K562 (cell line): ENCODE measurements around the gene PNISR. TPM values are rescaled to one million over a fixed set of nuclear protein-coding genes. Genes with fewer than 3 reads are reported as not detected.

ENCODE experiments used
- DDX20 ChIP-seq: fragments of 450-650 bp; IDR thresholded peaks from 2 replicates; pipeline ENCODE4 v1.6.1; 2016; ENCODE audit warnings: missing genetic modification characterization, low read depth, mild to moderate bottlenecking, missing compliant biosample characterization, moderate library complexity
- E2F6 ChIP-seq, 2 experiments: IDR thresholded peaks; 2 replicates each; pipeline ENCODE4 v1.6.1; 2011; ENCODE audit warnings: borderline replicate concordance in 1 of 2, control low read depth in 1 of 2, low read depth in 1 of 2, low read length in 1 of 2, mild to moderate bottlenecking in 1 of 2, mixed read lengths in 1 of 2, moderate library complexity in 1 of 2; ENCODE audit not compliant: insufficient read depth in 1 of 2, insufficient read length in 1 of 2, poor library complexity in 1 of 2, severe bottlenecking in 1 of 2; ENCODE audit errors: extremely low read depth in 1 of 2
- ERF ChIP-seq: fragments of 450-650 bp; formaldehyde crosslinking; IDR thresholded peaks from 2 replicates; pipeline ENCODE4 v1.4.0; 2020; ENCODE audit warnings: mild to moderate bottlenecking, mixed read lengths
- HBP1 ChIP-seq: fragments of 450-650 bp; formaldehyde crosslinking; IDR thresholded peaks from 2 replicates; pipeline ENCODE4 v1.4.0; 2022; ENCODE audit warnings: missing genetic modification characterization
- HMGN3 ChIP-seq: IDR thresholded peaks from 2 replicates; pipeline ENCODE4 v1.6.1; 2011; ENCODE audit warnings: borderline replicate concordance, low read depth, mild to moderate bottlenecking, mixed read lengths, low read length; ENCODE audit not compliant: insufficient read length; ENCODE audit errors: extremely low read depth
- JUN ChIP-seq, 2 experiments: sonication (generic) in 1 of 2; formaldehyde crosslinking in 1 of 2; IDR thresholded peaks; 2 replicates each; pipeline versions ENCODE4 v1.6.1 to v1.8.0; 2012 to 2022; ENCODE audit warnings: borderline replicate concordance in 2 of 2, mild to moderate bottlenecking in 2 of 2, improper control_type of control experiment in 1 of 2, low read depth in 1 of 2, low read length in 1 of 2, missing genetic modification reagents in 1 of 2
- KAT8 ChIP-seq: fragments of 450-650 bp; IDR thresholded peaks from 2 replicates; pipeline ENCODE4 v1.6.1; 2016; ENCODE audit warnings: low read depth, mild to moderate bottlenecking
- KLF13 ChIP-seq: fragments of 450-650 bp; IDR thresholded peaks from 2 replicates; pipeline ENCODE4 v1.6.1; 2016; ENCODE audit warnings: missing genetic modification characterization, low read depth, mild to moderate bottlenecking, missing compliant biosample characterization, moderate library complexity, borderline replicate concordance
- MLX ChIP-seq, 2 experiments: fragments of 450-650 bp in 1 of 2; sonication (generic) in 1 of 2; formaldehyde crosslinking; conservative IDR thresholded peaks; 2 replicates each; pipeline versions ENCODE4 v1.4.0 to v1.8.1; 2020 to 2022; ENCODE audit warnings: mild to moderate bottlenecking in 1 of 2, missing genetic modification reagents in 1 of 2
- NEUROD1 ChIP-seq: fragments of 150-350 bp; IDR thresholded peaks from 2 replicates; pipeline ENCODE4 v1.6.1; 2014; ENCODE audit warnings: borderline replicate concordance, low read length, low read depth; ENCODE audit not compliant: partially characterized antibody
- NR2C1 ChIP-seq, 2 experiments: fragments of 450-650 bp; IDR thresholded peaks; 2 replicates each; pipeline ENCODE4 v1.6.1; 2017; ENCODE audit warnings: mild to moderate bottlenecking in 2 of 2, antibody characterized with exemption in 1 of 2, inconsistent platforms in 1 of 2, missing compliant biosample characterization in 1 of 2, missing genetic modification characterization in 1 of 2
- RBFOX2 ChIP-seq: fragments of 200-400 bp; formaldehyde crosslinking; IDR thresholded peaks from 2 replicates; pipeline ENCODE4 v1.6.1; 2017; ENCODE audit warnings: low read depth, mild to moderate bottlenecking, low read length, moderate library complexity
- SIN3B ChIP-seq: fragments of 450-650 bp; IDR thresholded peaks from 2 replicates; pipeline ENCODE4 v1.6.1; 2017; ENCODE audit warnings: low read depth, mild to moderate bottlenecking, moderate library complexity
- ZFP1 ChIP-seq: fragments of 450-650 bp; formaldehyde crosslinking; IDR thresholded peaks from 2 replicates; pipeline ENCODE4 v1.4.0; 2020; ENCODE audit warnings: mild to moderate bottlenecking, mixed read lengths
- ZNF133 ChIP-seq: fragments of 250-450 bp; sonication (Bioruptor Pico); IDR thresholded peaks from 2 replicates; pipeline ENCODE4 v1.4.0; 2020; ENCODE audit warnings: mild to moderate bottlenecking
- ZNF584 ChIP-seq: fragments of 200-800 bp; sonication (Bioruptor generic); IDR thresholded peaks from 2 replicates; pipeline ENCODE4 v1.6.1; 2016; ENCODE audit warnings: low read depth, mild to moderate bottlenecking, missing genetic modification characterization, missing compliant biosample characterization
- ZNF740 ChIP-seq, 3 experiments: fragments of 200-800 bp in 1 of 3; sonication (Bioruptor generic) in 1 of 3; sonication (generic) in 1 of 3; formaldehyde crosslinking in 1 of 3; IDR thresholded peaks; 2 replicates each; pipeline versions ENCODE4 v1.6.1 to v1.8.0; 2016 to 2022; ENCODE audit warnings: mild to moderate bottlenecking in 2 of 3, missing compliant biosample characterization in 2 of 3, missing genetic modification characterization in 2 of 3, missing genetic modification reagents in 1 of 3
- ZNF76 ChIP-seq: fragments of 250-450 bp; sonication (Bioruptor Pico); IDR thresholded peaks from 2 replicates; pipeline ENCODE4 v1.4.0; 2020; ENCODE audit warnings: mild to moderate bottlenecking, moderate library complexity, borderline replicate concordance
- polyA plus RNA-seq, 8 experiments: library from polyadenylated mRNA; depleted of rRNA in 4 of 8; stranded (reverse) in 5 of 8; unstranded in 3 of 8; fragments of >200 nt; fragmentation: Nextera tagmentation in 2 of 8; fragmentation: Illumina TruSeq in 1 of 8; extraction: Ambion mirVana in 2 of 8; extraction: Trizol in 1 of 8; gene quantifications; 2 replicates each; pipeline versions ENCODE4 v1.2.1 to v1.2.3, GENCODE V29; 2011 to 2014; ENCODE audit warnings: inconsistent platforms in 1 of 8, missing spikeins in 1 of 8
- total RNA-seq, 7 experiments: library from RNA; depleted of rRNA in 6 of 7; stranded (reverse); fragments of >200 nt in 6 of 7; fragmentation: Illumina TruSeq in 2 of 7; extraction: Trizol in 2 of 7; gene quantifications; 2 replicates each; pipeline versions ENCODE4 v1.2.1 to v1.2.3, GENCODE V29; 2011 to 2021; ENCODE audit warnings: low replicate concordance in 1 of 7

The PNISR gene
- total and polyA plus RNA-seq, 9 of the 15 experiments (the other 6 are each of a cell fraction or from before 2014, with no cell fraction given), result 97.4 to 206 (median 131) TPM

GRCh38 chr6:99393698-99394531, 31.2 kb downstream of the PNISR start, which contains the start of gene COQ3 (continued):
- TF ChIP-seq ZNF584 (CRISPR knock-in tag), result no peak
- no peak for TF ChIP-seq ZNF76 (CRISPR knock-in tag)
- TF ChIP-seq RBFOX2, result peak; percentile 88
- no peak for TF ChIP-seq KAT8
- TF ChIP-seq JUN (IDR thresholded peaks at IDR 0.05; ENCODE audit: borderline replicate concordance, low read depth, low read length), result no peak
- TF ChIP-seq JUN (CRISPR knock-in tag; IDR thresholded peaks at IDR 0.05; ENCODE audit: borderline replicate concordance), result no peak
- TF ChIP-seq ERF (CRISPR knock-in tag), result peak; percentile 68; the same call in 1 of the 2 replicates
- TF ChIP-seq DDX20, result no peak
- peak; percentile 75 for TF ChIP-seq SIN3B
- TF ChIP-seq KLF13, result no peak
- no peak for TF ChIP-seq NEUROD1
- no peak for TF ChIP-seq ZNF740 (CRISPR knock-in tag; IDR thresholded peaks at IDR 0.05)
- no peak for TF ChIP-seq ZNF740 (tag; IDR thresholded peaks at IDR 0.05)
- no peak for TF ChIP-seq HMGN3
- TF ChIP-seq ZNF133 (CRISPR knock-in tag), result no peak
- peak; percentile 23 to 65 for TF ChIP-seq E2F6 (IDR thresholded peaks at IDR 0.05; ENCODE audit: borderline replicate concordance in 1 of 2, extremely low read depth in 1 of 2, insufficient read depth in 1 of 2, insufficient read length in 1 of 2, low read depth in 1 of 2, low read length in 1 of 2, poor library complexity in 1 of 2, severe bottlenecking in 1 of 2)
- TF ChIP-seq HBP1 (CRISPR knock-in tag), result no peak
- peak; percentile 79 for TF ChIP-seq NR2C1 (IDR thresholded peaks at IDR 0.05)
- peak; percentile 47; the same call in 1 of the 2 replicates for TF ChIP-seq NR2C1 (tag; IDR thresholded peaks at IDR 0.05)
- no peak for TF ChIP-seq MLX (CRISPR knock-in tag; conservative IDR thresholded peaks at IDR 0.05)
- no peak for TF ChIP-seq ZFP1
